ENCODE data around the gene NALCN.

DNA sequence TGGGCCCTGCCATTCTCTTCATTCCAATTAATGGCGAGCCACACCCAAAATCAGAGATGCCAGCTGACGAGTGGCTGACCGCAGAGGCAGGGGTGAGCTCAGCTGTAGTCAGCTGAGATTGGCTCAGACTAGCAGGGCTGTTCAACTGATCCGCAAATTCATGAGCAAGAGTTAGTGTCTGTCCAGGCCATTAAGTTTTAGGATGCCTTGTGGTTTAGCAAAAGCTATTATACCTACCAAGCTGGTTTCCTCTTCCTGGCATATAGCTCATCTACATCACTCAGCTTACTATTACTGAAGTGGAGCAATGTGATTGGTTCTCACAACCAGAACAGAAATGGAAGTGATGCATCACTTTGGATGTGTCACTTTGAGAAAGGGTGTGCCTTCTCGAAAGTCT is 148.7 kb downstream of the NALCN start:
- TF ChIP-seq CTCF (IDR thresholded peaks at IDR 0.05), result no peak
- no peak for TF ChIP-seq EP300 (IDR thresholded peaks at IDR 0.05)
